Liver (tissue), 3 donors: ENCODE data around the gene RASGRP4.

Experiments used
- EGR1 ChIP-seq, 2 donors: IDR thresholded peaks; 2 replicates each; pipeline ENCODE4 v1.6.1; 2016 to 2018; ENCODE audit warnings: antibody characterized with exemption in 2 of 2, low read depth in 2 of 2
- HNF4A ChIP-seq, 2 donors: conservative IDR thresholded peaks; 2 replicates each; pipeline ENCODE4 v1.6.1; 2016; ENCODE audit warnings: antibody characterized with exemption in 2 of 2, mild to moderate bottlenecking in 2 of 2
- JUND ChIP-seq, 2 donors: IDR thresholded peaks; 2 replicates each; pipeline ENCODE4 v1.6.1; 2016; ENCODE audit warnings: antibody characterized with exemption in 2 of 2
- NR2F2 ChIP-seq: IDR thresholded peaks from 2 replicates; pipeline ENCODE4 v1.6.1; 2016; ENCODE audit warnings: antibody characterized with exemption
- RAD21 ChIP-seq, 2 donors: IDR thresholded peaks; 2 replicates each; pipeline ENCODE4 v1.6.1; 2016; ENCODE audit warnings: antibody characterized with exemption in 2 of 2, mild to moderate bottlenecking in 2 of 2
- YY1 ChIP-seq: IDR thresholded peaks from 2 replicates; pipeline ENCODE4 v1.6.1; 2016; ENCODE audit warnings: antibody characterized with exemption, mild to moderate bottlenecking
- TF ChIP-seq, protein P1 (sequence below): fragments of 150-350 bp; IDR thresholded peaks from 2 replicates; pipeline ENCODE4 v1.5.1; 2017; ENCODE audit warnings: improper control_type of control experiment, low read depth, low read length; ENCODE audit not compliant: missing input control
- TF ChIP-seq, protein P2 (sequence below): IDR thresholded peaks from 2 replicates; pipeline ENCODE4 v1.6.1; 2016; ENCODE audit warnings: antibody characterized with exemption
- donor health status: healthy.
- donor health status: healthy.

GRCh38 chr19:38473201-38473600, 47.2 kb upstream of the RASGRP4 start:
- TF ChIP-seq YY1 (no peak), JUND (IDR thresholded peaks at IDR 0.05) (no peak), RAD21 (IDR thresholded peaks at IDR 0.05) (no peak), EGR1 (IDR thresholded peaks at IDR 0.05; ENCODE audit: low read depth in 2 of 2) (no peak), NR2F2 (no peak), HNF4A (conservative IDR thresholded peaks at IDR 0.05) (no peak)
- TF ChIP-seq, protein P1, sequence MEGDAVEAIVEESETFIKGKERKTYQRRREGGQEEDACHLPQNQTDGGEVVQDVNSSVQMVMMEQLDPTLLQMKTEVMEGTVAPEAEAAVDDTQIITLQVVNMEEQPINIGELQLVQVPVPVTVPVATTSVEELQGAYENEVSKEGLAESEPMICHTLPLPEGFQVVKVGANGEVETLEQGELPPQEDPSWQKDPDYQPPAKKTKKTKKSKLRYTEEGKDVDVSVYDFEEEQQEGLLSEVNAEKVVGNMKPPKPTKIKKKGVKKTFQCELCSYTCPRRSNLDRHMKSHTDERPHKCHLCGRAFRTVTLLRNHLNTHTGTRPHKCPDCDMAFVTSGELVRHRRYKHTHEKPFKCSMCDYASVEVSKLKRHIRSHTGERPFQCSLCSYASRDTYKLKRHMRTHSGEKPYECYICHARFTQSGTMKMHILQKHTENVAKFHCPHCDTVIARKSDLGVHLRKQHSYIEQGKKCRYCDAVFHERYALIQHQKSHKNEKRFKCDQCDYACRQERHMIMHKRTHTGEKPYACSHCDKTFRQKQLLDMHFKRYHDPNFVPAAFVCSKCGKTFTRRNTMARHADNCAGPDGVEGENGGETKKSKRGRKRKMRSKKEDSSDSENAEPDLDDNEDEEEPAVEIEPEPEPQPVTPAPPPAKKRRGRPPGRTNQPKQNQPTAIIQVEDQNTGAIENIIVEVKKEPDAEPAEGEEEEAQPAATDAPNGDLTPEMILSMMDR, result no peak
- TF ChIP-seq, protein P2, sequence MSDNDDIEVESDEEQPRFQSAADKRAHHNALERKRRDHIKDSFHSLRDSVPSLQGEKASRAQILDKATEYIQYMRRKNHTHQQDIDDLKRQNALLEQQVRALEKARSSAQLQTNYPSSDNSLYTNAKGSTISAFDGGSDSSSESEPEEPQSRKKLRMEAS, result no peak
